GM19452 (cell line): ENCODE measurements around the gene ANO6.

Experiments
- ATAC-seq: cut with Tn5 transposase; IDR thresholded peaks from one replicate; pipeline ENCODE4 v1.9.1; 2021; ENCODE audit not compliant: unreplicated experiment

ANO6 gene

DNA sequence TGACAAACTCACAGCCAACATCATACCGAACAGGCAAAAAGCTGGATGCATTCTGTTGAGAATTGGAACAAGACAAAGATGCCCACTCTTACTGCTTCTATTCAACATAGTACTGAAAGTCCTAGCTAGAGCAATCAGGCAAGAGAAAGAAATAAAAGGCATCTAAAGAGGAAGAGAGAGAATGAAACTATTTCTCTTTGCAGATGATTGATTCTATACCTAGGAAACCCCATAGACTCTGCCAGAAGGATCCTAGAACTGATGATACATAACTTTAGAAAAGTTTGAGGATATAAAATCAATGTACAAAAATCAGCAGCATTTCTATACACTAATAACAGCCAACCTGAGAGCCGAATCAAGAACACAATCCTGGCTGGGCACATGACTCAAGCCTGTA lies 6.1 kb upstream of the ANO6 start:
- no peak for ATAC-seq

DNA sequence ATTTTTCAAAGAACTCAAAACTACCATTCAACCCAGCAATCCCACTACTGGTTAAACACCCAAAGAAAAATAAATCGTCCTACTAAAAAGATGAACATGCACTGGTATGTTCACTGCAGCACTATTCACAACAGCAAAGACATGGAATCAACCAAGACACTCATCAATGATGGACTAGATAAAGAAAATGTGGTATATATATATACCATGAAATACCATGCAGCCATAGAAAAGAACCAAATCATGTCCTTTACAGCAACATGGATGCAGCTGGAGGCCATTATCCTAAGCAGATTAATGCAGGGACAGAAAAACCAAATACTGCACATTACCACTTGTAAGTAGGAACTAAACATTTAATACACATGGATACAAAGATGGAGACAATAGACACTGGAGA lies 3.8 kb upstream of the ANO6 start:
- no peak for ATAC-seq

DNA sequence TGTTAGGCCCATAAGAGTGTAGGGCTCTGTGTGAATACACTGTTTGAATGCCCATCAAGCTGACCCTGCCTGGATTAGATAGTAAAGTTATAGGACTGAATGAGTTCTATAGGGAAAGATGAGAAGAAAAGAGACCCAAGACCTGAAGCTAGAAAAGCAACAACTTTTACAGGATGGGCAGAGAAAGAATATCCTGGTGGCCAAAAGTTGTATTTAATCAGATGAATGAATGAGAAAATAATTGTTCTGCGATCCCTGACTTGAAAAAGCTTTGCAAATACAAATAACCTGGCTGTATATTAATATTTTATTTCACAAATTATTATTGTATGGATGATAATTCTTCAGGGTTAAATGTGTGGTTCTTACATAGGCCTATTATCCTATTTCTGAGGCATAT lies 2.8 kb upstream of the ANO6 start:
- ATAC-seq = no peak

GRCh38 chr12:45214071-45214470 lies 1.8 kb upstream of the ANO6 start:
- no peak for ATAC-seq

DNA sequence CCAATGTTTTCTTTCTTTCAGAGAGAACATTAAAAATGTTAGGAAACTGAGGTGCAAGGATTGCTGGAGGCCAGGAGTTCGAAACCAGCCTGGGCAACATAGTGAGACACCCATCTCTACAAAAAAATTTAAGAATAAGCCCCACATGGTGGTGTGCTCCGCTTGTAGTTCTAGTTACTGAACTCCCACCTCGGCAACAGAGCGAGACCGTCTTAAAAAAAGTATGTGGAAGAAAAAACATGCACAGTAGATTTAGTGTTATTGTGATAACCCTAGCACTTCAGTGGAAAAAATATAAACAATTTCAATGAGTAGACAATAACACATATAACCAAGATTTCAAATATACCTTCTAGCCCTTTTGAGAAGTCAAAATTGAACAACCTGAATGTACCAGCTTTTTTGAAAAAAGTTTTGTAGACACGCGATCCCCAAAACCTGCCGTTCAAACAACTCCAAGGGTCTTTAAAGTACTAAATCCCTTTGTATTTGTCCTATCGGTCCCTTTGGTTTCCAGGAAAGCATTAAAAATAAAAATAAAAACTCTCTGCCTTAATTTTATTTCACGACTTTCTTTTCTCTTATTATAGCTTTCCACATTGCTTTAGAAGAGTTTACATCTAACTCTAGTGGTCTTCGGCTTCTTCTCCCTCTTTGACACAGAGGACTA lies 1.0 kb upstream of the ANO6 start:
- ATAC-seq = no peak

DNA sequence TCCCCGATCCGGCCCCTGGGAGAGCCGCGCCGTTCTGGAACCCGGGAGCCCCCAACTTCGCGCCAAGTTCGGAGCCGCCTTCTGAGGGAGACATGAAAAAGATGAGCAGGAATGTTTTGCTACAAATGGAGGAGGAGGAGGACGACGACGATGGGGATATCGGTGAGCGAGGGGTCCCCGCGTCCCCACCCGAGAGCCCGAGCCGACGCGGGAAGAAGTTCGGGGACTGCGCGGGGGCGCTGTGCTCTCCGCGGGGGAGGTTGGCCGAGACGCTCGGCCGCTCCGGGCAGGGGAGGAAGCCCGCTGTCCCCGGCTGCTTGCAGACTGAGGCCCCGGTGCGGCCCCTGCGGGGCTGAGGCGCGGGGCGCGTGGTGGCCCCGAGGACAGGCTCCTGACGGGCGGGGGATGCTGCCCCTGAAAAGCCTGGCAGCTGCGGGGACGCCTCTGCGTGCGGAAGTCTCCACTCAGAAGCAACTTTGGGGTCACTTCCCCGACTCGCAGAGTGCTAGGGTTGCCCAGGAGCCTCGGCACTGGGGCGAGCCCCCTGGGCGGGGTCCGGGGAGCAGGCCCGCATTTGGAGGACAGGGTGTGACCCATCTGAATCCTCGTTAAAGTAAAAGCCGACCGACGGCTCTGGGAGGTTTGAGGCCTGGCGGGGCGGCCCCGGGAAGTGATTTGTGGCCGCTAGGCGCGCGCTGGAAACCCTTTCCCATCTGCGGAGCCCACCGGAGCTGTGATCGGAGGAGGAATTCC lies 511 bp downstream of the ANO6 start:
- ATAC-seq = peak; percentile 36

GRCh38 chr12:45216983-45217485 lies 1.1 kb downstream of the ANO6 start:
- no peak for ATAC-seq

- no peak for ATAC-seq
These were observed 2.0 kb downstream of the ANO6 start for GRCh38 chr12:45217846-45218245.

DNA sequence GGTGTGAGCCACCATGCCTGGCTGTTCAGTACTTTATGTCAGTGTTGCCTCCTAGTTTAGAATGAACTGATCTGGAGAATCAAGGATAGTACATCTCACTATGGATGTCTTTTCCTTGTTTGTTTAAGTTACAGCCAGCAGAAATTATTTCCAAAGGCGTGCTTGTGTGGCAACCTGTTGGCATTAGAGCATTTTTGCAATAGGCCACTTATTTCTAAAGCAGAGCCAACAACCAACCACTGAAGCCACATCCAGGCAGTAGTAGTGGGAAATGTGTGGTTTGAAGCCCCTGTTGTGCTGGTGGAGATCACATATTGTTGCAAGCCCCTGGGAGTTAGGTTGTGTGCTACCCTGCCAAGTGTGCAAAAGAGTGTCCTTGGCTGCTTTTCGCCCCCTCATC lies 3.7 kb downstream of the ANO6 start:
- ATAC-seq = no peak

GRCh38 chr12:45220363-45220931 lies 4.6 kb downstream of the ANO6 start:
- ATAC-seq = no peak

GRCh38 chr12:45220969-45221368 lies 5.1 kb downstream of the ANO6 start:
- ATAC-seq = no peak

DNA sequence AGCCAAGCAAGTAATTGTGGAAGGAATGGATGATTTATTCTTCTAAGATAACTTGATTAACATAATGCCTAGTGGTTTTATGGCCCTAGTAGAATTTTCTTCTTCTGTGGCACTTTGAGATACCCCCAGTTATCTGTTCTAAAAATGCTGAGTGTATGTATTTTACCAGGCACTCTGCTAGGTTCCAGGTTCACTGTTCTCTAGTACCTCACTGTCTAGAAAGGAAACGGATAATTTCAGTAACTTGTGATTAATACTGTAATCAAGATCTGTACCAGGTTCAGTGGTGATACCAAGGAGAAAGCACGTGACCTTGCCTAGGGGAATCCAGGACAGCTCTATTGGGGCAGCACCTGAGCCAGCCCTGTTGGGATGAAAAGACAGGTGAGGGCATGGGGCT lies 8.0 kb downstream of the ANO6 start:
- no peak for ATAC-seq

DNA sequence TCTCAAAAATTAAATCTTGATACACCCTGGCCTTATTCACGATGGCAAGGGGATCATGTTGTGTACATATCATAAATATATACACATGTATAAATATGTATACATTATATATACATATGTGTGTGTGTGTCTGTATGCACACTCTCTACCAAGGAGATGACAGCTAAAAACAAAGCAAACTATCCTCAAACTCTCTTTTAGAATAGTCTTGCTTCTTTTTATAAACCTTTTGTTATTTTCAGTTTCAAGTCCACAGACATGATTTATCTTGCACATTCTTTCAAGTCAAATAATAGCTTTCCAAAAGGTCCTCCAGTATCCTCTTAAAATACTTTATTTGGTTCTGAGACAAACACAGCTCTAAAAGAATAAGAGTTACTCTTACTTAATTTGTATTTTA lies 8.4 kb downstream of the ANO6 start:
- ATAC-seq = no peak

DNA sequence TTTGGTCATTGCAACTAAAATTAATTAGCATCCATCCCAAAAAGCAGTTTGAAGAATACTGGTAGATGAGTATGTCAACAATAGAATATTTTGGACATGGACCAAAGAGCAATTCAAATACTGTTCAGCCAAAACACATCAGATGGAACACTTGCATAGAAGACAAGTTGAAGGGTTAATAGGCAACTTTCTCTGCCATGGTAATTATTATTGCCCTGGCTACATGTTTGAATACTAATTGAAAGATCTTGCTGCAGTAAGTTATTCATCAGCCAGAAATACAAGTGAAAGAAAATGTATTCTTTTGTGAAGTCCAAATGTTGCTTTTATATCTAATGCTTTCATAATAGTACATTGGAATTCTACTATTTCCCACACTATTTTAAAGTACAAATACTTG lies 10.1 kb downstream of the ANO6 start:
- no peak for ATAC-seq

DNA sequence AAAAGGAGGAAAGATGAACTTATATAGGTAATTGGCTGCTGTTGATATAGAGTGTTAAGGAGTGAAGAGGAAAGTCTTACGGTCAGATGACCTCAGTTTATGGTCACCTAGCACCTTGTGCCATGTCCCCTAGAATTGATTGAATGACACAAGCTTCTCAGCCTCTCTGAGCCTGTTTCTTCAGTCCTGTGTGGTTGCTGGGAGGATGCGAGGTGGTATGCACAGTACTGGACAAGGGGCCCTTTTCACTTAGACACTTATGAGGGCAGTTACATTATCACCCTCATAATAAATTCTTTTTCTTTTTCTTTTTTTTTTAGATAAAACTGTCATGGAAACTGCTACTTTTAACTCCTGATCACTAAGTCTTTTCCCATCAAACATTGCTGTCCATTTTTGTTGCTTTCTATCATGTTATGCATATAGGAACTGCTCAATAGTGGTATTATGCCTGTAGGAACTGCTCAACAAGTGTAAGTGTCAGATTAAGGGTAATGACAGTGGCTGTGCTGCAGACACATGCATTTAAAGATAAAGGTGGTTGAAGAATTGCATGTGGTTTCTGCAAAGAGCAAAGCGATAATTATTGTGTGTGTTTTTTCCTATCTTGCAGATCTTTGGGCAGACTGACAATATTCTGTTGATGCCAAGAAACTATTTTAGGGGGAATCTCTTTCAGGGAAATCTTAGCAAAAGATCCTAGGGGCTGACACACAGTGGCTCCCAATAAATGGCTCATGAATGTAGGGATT lies 11.6 kb downstream of the ANO6 start:
- ATAC-seq = no peak

DNA sequence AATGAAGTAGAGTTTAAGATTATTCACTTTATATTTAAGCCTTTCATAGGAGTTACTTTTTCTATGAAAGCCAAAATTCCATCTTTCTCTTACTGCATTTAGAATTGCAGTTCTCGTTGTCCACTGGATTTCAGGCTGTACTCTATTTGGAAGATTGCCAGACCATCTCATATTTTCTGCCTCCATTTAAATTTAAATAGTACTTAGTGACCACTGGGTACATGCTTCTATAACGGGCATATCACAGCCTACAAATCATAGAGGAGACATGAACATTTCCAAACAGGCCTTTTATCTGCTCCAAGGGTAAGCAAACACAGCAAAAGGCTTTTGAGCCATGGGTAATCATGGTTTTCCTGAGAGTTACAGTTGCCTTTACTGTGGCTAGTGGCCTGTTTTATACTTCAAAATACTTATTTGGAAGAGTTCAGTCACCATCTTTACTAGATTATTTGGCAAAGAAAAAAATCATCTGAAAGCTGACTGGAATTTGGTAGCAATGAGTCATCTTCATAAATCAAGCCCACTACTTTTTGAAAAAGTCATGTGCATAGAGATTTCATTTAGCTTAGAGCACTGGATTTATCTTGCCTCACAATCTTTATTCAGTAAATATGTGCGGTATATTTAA lies 15.7 kb downstream of the ANO6 start:
- ATAC-seq = no peak

DNA sequence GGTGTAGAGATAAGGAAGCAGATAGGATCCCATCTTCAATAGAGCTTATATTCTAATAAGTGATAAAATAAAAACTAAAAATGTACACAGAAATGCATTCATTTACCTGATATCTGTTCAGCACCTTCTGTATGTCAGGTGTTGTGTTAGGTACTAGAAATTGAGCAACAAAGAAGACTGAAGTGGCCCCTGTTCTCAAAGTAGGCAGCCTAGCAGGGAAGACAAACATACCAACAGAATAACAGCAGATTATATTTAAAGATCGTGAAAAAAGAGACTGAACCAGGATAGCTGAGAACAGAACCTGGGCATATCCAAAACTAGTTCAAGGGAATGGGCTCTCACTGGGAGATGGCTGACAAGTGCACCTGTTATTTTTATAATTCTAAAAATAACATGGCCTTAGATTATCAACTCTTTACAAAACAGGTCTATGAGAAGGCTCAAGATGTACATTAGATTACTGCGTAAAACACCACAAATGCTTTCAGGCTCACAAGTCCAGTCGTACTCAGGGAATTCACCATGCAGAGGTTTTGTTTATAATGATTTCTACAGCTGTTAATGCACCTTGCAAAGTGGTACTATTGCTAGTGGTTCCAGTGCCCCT lies 16.4 kb downstream of the ANO6 start:
- ATAC-seq = no peak

- peak; percentile 46 for ATAC-seq
These were observed 17.0 kb downstream of the ANO6 start for GRCh38 chr12:45232756-45233372.

DNA sequence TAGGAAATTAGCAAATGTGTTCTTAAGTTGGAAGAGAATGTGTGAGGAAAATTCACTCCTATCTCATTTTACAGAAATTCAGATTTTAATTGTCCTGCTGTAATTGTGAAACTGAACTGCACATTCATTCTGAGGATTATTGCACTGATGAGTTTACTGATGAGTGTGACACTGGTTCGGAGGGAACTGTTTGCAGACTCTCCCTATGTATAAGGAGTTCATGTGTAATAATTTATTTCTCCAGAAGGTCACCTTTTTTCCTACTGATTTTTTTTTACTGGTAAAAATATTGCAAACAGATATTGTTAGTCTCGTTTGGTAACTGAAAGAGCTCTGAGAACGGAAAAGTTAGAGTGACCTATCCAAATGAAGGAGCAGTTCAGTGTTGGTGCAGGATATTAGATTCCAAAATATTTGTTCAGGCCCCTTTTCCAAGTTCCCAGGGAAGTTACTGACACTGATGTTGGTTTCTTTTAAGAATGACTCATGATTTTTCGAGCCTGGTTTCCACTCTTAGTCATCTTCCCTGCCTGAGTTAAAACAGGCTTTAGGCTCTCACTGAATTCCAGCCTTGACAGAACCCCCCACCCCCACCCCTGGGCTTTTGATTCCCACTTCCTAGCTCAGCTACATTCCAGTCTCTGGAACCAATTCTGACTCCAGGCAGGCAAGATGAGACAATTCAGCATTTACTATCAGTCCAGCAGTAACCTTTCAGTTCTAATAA lies 18.4 kb downstream of the ANO6 start:
- peak; percentile 42 for ATAC-seq
